Stimulated activated CD8-positive, alpha-beta memory T cell treated with anti-CD3 and anti-CD28 coated beads, Interleukin-12 subunit alpha, Interleukin-12 subunit beta, amount 100 ng/mL, for 24 hours (primary cell): ENCODE data around the gene FHOD1.

Experiments used
- DNase-seq: peaks from one replicate; pipeline ENCODE4 v3.0.0-alpha.2; 2020; ENCODE audit errors: extremely low read depth

The FHOD1 gene

GRCh38 chr16:67207249-67208091, 39.8 kb downstream of the FHOD1 start:
- no peak for DNase-seq

- DNase-seq, result no peak
Measured at GRCh38 chr16:67206838-67207248, 40.4 kb downstream of the FHOD1 start.

GRCh38 chr16:67206129-67206837, 41.0 kb downstream of the FHOD1 start:
- DNase-seq, result no peak

DNA sequence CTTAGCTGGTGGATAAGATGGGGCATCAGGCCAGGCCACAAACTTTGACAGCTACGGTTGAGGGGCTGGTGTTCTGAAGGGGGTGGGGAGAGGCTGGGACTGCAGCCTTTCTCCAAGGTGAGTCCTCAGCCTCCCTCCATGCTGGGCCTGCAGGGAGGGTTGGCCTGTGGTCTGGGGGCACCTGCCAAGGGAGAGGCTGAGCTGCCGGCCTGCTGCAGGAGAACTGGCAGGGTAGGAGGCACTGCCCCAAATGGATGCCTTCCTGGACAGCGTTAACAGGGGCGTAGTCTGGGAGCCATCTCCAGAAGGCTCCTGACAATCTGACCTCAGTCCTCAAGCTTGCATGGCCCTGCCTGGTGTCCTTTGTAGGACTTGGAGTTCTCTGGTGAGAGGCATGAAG, 43.2 kb downstream of the FHOD1 start:
- no peak for DNase-seq

DNA sequence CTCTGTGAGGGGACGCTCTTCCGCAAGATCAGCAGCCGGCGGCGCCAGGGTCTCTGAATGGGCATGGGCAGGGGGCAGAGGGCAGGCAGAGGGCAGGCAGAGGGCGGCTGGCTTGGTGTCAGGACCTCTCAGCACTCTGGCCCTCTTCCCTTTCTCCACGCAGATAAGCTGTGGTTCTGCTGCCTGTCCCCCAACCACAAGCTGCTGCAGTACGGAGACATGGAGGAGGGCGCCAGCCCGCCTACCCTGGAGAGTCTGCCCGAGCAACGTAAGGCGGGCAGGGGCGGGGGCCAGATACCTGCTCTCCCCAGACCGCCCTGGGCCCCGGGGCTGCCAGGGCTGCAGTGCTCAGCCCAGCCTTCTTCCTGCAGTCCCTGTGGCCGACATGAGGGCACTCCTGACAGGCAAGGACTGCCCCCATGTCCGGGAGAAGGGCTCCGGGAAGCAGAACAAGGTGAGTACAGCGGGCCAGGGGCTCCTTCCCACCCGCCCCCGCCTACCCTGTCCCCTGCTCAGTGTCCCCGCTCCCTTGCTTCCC, 44.3 kb downstream of the FHOD1 start:
- DNase-seq, result no peak

GRCh38 chr16:67202426-67202825, 44.9 kb downstream of the FHOD1 start:
- no peak for DNase-seq

DNA sequence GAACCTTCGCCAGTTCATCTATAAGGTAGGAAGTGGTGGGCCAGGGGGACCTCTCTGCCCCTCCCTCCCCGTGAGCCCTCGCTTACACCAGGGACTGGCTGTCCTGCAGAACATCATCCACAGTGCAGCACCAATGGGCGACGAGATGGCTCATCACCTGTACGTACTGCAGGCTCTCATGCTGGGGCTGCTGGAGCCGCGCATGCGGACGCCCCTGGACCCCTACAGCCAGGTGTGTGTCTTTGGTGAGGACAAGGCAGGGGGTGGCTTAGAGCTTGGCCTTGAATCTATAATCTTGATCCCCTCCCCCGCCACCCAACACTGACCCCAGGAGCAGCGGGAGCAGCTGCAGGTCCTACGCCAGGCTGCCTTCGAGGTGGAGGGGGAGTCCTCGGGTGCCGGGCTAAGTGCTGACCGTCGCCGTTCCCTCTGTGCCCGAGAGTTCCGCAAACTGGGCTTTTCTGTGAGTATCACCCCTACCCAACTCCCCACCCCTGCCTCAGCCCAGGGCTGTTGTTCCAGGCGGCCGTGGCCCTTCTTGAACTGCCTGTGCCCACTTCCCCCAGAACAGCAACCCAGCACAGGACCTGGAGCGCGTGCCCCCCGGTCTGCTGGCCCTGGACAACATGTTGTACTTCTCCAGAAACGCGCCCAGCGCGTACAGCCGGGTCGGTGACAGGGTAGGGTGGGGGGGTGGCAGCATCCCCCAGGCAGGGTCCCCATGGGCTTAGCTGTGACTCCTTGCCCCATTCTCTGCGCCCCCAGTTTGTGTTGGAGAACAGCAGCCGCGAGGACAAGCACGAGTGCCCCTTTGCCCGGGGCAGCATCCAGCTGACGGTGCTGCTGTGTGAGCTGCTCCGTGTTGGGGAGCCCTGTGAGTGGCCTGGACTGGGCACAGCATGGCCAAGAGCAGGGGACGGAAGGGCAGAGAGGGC, 45.6 kb downstream of the FHOD1 start:
- no peak for DNase-seq

- DNase-seq, result no peak
Measured at GRCh38 chr16:67200491-67200890, 46.8 kb downstream of the FHOD1 start.

DNA sequence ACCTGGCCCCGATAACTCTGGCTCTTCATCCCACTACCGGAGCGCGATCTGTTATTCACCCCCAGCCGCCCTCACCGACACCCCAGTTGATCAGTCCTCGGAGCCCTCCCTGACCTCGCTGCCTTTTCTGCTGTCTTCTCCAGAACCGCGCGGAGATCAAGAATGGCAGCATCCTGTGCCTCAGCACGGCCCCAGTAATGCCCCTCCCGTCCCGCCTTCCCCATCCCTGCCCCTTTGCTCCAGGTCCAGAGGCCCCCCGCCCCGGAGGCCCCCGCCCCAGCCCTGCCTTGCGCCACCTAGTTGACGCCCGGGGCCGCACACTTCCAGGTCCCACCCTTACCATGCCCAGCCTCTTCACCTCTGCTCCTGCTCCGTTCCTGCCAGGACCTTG, 47.5 kb downstream of the FHOD1 start:
- no peak for DNase-seq

GRCh38 chr16:67199011-67199807, 48.1 kb downstream of the FHOD1 start, which contains the start of gene ELMO3:
ELMO3 (plus strand) TSS chr16:67199131; CDS start chr16:67199327, 196 bp downstream.
- no peak for DNase-seq

DNA sequence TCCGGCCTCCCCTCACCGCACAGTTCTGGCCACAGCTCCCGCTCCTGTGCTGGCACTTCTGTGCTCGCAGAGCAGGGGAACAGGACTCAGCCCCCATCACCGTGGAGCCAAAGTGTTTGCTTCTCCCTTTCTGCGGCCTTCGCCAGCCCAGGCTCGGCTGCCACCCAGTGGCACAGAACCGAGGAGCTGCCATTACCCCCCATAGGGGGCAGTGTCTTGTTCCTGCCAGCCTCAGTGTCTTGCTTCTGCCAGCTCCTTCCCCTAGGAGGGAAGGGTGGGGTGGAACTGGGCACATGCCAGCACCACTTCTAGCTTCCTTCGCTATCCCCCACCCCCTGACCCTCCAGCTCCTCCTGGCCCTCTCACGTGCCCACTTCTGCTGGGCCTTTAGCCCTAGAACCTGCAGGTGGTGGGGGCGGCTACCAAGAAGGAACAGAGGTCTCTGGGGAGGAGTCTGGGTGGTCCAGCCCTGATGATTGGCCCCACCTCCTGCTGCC, 49.0 kb downstream of the FHOD1 start:
- no peak for DNase-seq

- DNase-seq, result no peak
Measured at GRCh38 chr16:67197704-67198103, 49.6 kb downstream of the FHOD1 start.

GRCh38 chr16:67196881-67197280, 50.4 kb downstream of the FHOD1 start:
- DNase-seq, result no peak

DNA sequence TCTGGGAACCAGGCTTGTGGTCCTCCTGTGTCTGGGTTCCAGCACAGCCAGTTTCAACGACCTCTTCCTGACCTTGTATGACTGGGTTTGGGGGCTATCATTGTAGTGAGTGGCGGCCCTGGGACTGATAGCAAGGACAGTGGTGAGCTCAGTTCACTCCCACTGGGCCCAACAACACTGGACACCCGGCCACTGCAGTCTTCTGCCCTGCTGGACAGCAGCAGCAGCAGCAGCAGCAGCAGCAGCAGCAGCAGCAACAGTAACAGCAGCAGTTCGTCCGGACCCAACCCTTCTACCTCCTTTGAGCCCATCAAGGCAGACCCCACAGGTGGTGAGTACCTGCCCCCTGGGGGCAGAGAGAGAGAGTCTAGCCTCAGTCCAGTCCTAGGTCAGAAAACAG, 51.6 kb downstream of the FHOD1 start:
- no peak for DNase-seq

DNA sequence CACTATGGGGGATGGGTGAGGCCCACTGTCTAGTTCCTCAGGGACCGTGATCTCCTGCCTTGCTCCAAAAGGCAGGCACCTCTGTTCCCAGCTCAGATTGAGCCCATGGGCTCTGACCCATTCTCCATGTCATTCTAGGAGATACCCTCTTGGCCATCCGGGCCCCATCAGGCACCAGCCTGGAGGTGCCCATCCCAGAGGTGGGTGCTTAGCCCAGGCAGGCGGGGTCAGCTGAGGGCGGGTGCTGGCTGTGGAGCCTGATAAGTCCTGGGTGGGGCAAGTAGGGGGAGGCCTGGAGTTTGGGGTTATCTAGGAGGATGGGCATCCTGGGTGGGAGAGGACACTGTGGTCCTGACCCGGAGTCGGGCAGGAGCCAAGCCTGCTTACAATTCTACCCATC, 53.0 kb downstream of the FHOD1 start:
- DNase-seq, result no peak

GRCh38 chr16:67193536-67193935, 53.7 kb downstream of the FHOD1 start:
- DNase-seq, result no peak

GRCh38 chr16:67192781-67193361, 54.4 kb downstream of the FHOD1 start:
- no peak for DNase-seq

DNA sequence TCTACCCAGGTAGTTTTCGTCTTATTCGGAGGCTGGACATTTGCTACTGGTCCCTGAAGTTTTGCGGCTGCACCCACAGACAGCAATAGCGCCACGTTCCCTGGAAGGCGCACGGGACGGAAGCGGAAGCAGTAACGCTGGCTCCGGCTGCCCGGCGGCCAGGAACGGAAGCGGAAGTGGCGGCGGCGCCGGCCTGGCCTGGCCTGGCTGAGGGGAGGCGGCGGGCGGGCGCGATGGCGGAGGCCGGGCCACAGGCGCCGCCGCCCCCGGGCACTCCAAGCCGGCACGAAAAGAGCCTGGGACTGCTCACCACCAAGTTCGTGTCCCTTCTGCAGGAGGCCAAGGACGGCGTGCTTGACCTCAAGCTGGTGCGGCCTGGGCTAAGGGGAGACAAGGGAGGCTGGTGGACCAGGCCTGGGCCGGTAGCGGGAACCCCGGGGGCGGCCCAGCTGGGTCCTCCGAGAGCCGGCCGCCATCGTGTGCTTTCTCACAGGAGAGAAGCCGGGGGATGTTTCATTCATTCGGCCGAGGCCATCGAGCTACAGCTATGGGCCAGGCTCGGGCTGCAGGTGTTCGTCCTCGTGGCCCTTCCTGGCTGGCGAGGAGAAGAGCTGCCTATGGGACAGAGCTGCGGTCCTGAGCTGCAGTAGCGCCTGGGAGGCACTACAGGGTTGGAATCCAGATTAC, 55.1 kb downstream of the FHOD1 start, which contains the start of gene E2F4:
E2F4 (plus strand) TSS at position 161 of the 687 bp plus-strand sequence; CDS start at position 234, 73 bp downstream.
- DNase-seq, result peak; percentile 70

- no peak for DNase-seq
Measured at GRCh38 chr16:67191411-67191994, 55.8 kb downstream of the FHOD1 start.
